GM10248 (cell line): ENCODE results near the gene FRAT2.
"Not testable (repeated sequence)": the region's sequence is repeated elsewhere in the genome, so short reads cannot be mapped to it uniquely, and the experiment has no call there.

Experiments
- CTCF ChIA-PET: fragments of 300-600 bp; sonication (Branson Sonifier 250); formaldehyde crosslinking; extraction: SDS; loops from one replicate; lab custom pipeline; 2021; ENCODE audit warnings: antibody characterized with exemption; lab: Yijun Ruan, JAX
- POLR2A ChIA-PET: fragments of 350-650 bp; sonication (Branson Sonifier 250); formaldehyde crosslinking; extraction: SDS; loops from one replicate; lab custom pipeline; 2020; ENCODE audit warnings: antibody characterized with exemption; lab: Yijun Ruan, JAX
- DNase-seq: peaks from one replicate; pipeline ENCODE4 v3.0.0; 2012; ENCODE audit errors: extremely low spot score
- TF ChIP-seq, protein P1 (sequence below): IDR thresholded peaks from 2 replicates; pipeline ENCODE4 v1.5.1; 2012; ENCODE audit warnings: mild to moderate bottlenecking, low read depth; ENCODE audit errors: extremely low read depth, missing control alignments, control extremely low read depth

FRAT2 gene

GRCh38 chr10:97347317-97347716, 12.8 kb upstream of the FRAT2 start:
- DNase-seq, result no peak
- TF ChIP-seq, protein P1, sequence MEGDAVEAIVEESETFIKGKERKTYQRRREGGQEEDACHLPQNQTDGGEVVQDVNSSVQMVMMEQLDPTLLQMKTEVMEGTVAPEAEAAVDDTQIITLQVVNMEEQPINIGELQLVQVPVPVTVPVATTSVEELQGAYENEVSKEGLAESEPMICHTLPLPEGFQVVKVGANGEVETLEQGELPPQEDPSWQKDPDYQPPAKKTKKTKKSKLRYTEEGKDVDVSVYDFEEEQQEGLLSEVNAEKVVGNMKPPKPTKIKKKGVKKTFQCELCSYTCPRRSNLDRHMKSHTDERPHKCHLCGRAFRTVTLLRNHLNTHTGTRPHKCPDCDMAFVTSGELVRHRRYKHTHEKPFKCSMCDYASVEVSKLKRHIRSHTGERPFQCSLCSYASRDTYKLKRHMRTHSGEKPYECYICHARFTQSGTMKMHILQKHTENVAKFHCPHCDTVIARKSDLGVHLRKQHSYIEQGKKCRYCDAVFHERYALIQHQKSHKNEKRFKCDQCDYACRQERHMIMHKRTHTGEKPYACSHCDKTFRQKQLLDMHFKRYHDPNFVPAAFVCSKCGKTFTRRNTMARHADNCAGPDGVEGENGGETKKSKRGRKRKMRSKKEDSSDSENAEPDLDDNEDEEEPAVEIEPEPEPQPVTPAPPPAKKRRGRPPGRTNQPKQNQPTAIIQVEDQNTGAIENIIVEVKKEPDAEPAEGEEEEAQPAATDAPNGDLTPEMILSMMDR, result no peak
- ChIA-PET CTCF (interaction anchor here (0.9 kb wide), 1 partner anchor 14 kb away, joined by 3 read pairs; no protein-coding TSS in a partner anchor), POLR2A (no interaction called here)

- CTCF ChIA-PET, result interaction anchor here (1.5 kb wide), 1 partner anchor 13 kb away, joined by 4 read pairs; no protein-coding TSS in a partner anchor
- POLR2A ChIA-PET, DNase-seq: not testable (repeated sequence)
These were observed 9.1 kb upstream of the FRAT2 start for GRCh38 chr10:97343664-97344063.

DNA sequence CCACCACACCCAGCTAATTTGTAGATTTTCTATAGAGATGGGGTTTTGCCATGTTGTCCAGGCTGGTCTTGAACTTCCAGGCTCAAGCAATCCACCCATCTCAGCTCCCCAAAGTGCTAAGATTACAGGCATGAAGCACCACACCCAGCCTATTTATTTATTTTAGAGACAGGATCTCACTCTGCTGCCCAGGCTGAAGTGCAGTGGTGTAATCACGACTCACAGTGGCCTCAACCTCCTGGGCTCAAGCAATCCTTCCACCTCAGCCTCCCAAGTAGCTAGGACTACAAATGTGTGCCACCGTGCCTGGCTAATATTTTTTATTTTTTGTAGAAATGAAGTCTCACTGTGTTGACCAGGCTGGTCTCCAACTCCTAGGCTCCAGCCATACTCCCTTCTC, 6.9 kb upstream of the FRAT2 start:
- TF ChIP-seq, protein P1, result no peak
- DNase-seq, result no peak
- ChIA-PET CTCF (interaction anchor here (1.7 kb wide), 1 partner anchor 17 kb away, joined by 4 read pairs; no protein-coding TSS in a partner anchor), POLR2A (no interaction called here)

DNA sequence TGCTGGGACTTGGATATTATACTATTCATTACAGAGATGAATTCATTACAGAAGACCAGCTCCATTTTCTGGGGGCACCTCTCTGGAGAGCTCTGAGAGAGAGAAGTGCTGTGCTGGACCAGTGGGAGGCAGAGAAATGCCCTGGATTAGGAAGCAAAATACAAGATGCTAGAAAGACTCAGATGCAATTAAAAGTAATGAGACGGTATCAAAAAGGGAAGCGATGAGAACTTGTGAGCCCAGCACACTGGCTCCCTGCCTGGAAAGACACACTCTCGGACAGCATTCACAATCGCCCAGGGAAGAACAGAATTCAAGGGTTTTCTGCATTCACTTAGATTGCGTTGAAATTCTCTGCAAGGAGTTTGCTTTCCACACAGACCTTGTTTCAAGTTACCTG, 3.5 kb upstream of the FRAT2 start:
- POLR2A ChIA-PET, result no interaction called here
- no peak for DNase-seq
- TF ChIP-seq, protein P1, result no peak
- CTCF ChIA-PET, result no interaction called here

DNA sequence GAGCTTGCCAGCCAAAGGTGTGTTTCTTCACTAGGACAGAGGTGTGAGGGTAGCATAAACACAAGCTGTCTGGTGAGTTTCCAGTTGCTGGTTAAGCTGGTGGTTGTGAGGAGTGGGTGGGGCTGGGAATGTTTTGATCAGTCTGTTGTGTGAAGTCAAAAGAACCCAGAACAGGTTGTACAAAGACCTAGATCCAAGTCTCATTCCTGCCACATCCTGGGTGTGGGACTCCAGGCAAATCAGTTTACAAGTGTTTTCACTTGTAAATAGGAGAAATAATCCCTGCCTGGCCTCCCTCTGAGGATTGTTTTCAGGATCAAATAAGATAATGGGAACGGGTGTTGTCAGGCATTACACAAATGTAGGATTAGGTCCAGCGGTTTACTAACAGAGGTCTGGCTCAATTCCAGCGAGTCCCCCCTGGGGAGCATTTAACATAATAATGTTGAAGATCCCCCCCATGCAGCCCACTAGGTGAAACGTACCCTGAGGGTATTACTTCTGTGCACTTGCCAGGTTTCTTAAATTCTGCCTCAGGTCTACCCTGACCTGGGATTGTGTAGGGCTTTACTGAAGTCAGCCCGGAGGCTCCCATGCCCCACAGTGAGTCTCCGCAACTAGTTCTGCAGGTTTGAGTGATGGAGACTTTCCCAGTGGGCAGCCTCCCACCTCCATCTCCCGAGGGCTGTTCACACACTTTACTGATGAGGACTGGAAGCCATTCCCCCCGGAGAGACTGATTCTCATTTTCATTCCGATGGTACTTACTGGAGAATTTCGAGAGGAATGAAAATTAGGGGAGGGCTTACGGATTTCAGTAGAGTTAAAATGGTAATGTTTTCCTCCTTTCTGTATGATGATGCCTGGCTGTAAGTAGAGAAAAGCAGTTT, 2.7 kb upstream of the FRAT2 start:
- CTCF ChIA-PET, result no interaction called here
- TF ChIP-seq, protein P1, result no peak
- no peak for DNase-seq
- POLR2A ChIA-PET, result no interaction called here

DNA sequence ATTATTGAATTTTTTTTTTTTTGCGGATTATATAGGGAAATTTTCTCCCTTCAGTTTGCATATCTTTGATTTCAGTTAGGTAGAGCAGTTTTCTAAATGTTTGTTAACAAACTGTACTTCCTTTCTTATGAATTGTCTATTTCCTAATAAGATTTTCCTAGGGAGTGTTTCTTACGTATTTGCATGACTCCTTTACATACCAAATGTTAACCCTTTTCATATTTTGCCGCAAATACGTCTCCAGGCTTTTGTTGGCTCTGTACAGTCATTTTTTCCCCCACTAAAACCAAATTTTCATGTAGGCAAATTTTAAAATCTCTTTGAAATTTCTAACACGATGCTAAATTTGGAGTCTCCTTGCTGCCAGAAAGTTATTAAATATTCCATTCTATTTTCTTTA, 1.9 kb upstream of the FRAT2 start:
- TF ChIP-seq, protein P1, result no peak
- POLR2A ChIA-PET, result no interaction called here
- DNase-seq, result no peak
- CTCF ChIA-PET, result no interaction called here

GRCh38 chr10:97336006-97336405, 1.5 kb upstream of the FRAT2 start:
- TF ChIP-seq, protein P1, result no peak
- POLR2A ChIA-PET, result no interaction called here

More at GRCh38 chr10:97336006-97336405, 1.5 kb upstream of the FRAT2 start:
- CTCF ChIA-PET, result no interaction called here
- DNase-seq, result no peak
